Ascending aorta (tissue), 2 donors: ENCODE measurements around the gene VWDE. TPM values are rescaled to one million over a fixed set of nuclear protein-coding genes. Genes with fewer than 3 reads are reported as not detected.
"Not testable (repeated sequence)": the region's sequence is repeated elsewhere in the genome, so short reads cannot be mapped to it uniquely, and the experiment has no call there.

ENCODE experiments used
- DNase-seq, 2 donors: peaks; one replicate each; pipeline ENCODE4 v3.0.0-alpha.2; 2019; ENCODE audit warnings: low spot score in 2 of 2
- H3K27ac ChIP-seq, 2 donors: fragments of 200-600 bp; sonication (generic); one replicate each; pipeline ENCODE4 v1.5.1; 2016 to 2017; ENCODE audit warnings: mild to moderate bottlenecking in 1 of 2
- H3K27me3 ChIP-seq: fragments of 200-600 bp; sonication (generic); one replicate; pipeline ENCODE4 v1.5.1; 2017
- H3K36me3 ChIP-seq, 2 donors: fragments of 200-600 bp; sonication (generic); one replicate each; pipeline ENCODE4 v1.5.1; 2016
- H3K4me1 ChIP-seq, 2 donors: fragments of 200-600 bp; sonication (generic); one replicate each; pipeline ENCODE4 v1.5.1; 2016 to 2017; ENCODE audit warnings: mild to moderate bottlenecking in 1 of 2
- H3K4me3 ChIP-seq, 2 donors: fragments of 200-600 bp; sonication (generic); one replicate each; pipeline ENCODE4 v1.5.1; 2016 to 2017; ENCODE audit warnings: mild to moderate bottlenecking in 1 of 2
- H3K9me3 ChIP-seq, 2 donors: fragments of 200-600 bp; sonication (generic); one replicate each; pipeline ENCODE4 v1.5.1; 2016
- CTCF ChIP-seq, 3 experiments: fragments of 200-600 bp in 2 of 3; fragments of 450-650 bp in 1 of 3; sonication (generic) in 2 of 3; IDR thresholded peaks; one replicate each; pipeline ENCODE4 v1.5.1; 2016 to 2019; ENCODE audit warnings: antibody characterized with exemption in 3 of 3, mild to moderate bottlenecking in 1 of 3, moderate library complexity in 1 of 3
- intact Hi-C: fragments of 100-400 bp; cut with DNase I; formaldehyde crosslinking; loops from one replicate; pipeline ENCODE4 v1.15.1; 2023
- total RNA-seq: library from RNA; depleted of rRNA; stranded (reverse); fragments of >200 nt; gene quantifications from one replicate; pipeline ENCODE4 v1.1.0, GENCODE V29; 2016

Gene VWDE
- total RNA-seq, 1 donor from 2014 or later = not detected

GRCh38 chr7:12397671-12398070, 6.0 kb downstream of the VWDE start:
- Histone ChIP-seq H3K27me3 (no peaks in the 10 kb centered on the region), H3K4me1 (no peaks in the 10 kb centered on the region), H3K36me3 (no peaks in the 10 kb centered on the region), H3K4me3 (no peak overlapping the region), H3K27ac (no peak overlapping the region), H3K9me3 (no peaks in the 10 kb centered on the region)
- no peak for TF ChIP-seq CTCF (IDR thresholded peaks at IDR 0.05)
- no peak for DNase-seq
- intact Hi-C loops = no loop called here

GRCh38 chr7:12396670-12397069, 7.0 kb downstream of the VWDE start:
- H3K27ac ChIP-seq, H3K27me3 ChIP-seq, H3K36me3 ChIP-seq, H3K4me3 ChIP-seq, H3K4me1 ChIP-seq, DNase-seq, H3K9me3 ChIP-seq, intact Hi-C loops: not testable (repeated sequence)

- H3K27me3 ChIP-seq = no peaks in the 10 kb centered on the region
- no peak overlapping the region for H3K27ac ChIP-seq
- H3K36me3 ChIP-seq = no peaks in the 10 kb centered on the region
- DNase-seq = no peak
- no peak for TF ChIP-seq CTCF (IDR thresholded peaks at IDR 0.05)
- H3K9me3 ChIP-seq = no peaks in the 10 kb centered on the region
- no peak overlapping the region for H3K4me3 ChIP-seq
- intact Hi-C loops = no loop called here
- no peaks in the 10 kb centered on the region for H3K4me1 ChIP-seq
Measured at GRCh38 chr7:12391922-12392615, 11.6 kb downstream of the VWDE start.

- H3K4me3 ChIP-seq = no peak overlapping the region
- no peaks in the 10 kb centered on the region for H3K9me3 ChIP-seq
- no peak overlapping the region for H3K27ac ChIP-seq
- no peaks in the 10 kb centered on the region for H3K4me1 ChIP-seq
- no peaks in the 10 kb centered on the region for H3K27me3 ChIP-seq
- intact Hi-C loops = no loop called here
- no peaks in the 10 kb centered on the region for H3K36me3 ChIP-seq
- peak in 1 of 3 experiments; percentile 33 for TF ChIP-seq CTCF (IDR thresholded peaks at IDR 0.05)
- DNase-seq = no peak
Measured at GRCh38 chr7:12389089-12389700, 14.5 kb downstream of the VWDE start.

GRCh38 chr7:12386313-12386740, 17.3 kb downstream of the VWDE start:
- no peak for DNase-seq
- TF ChIP-seq CTCF (IDR thresholded peaks at IDR 0.05) = no peak
- Histone ChIP-seq H3K4me3 (no peak overlapping the region), H3K27ac (no peak overlapping the region), H3K9me3 (no peaks in the 10 kb centered on the region), H3K27me3 (no peaks in the 10 kb centered on the region), H3K36me3 (no peaks in the 10 kb centered on the region), H3K4me1 (no peaks in the 10 kb centered on the region)
- intact Hi-C loops = no loop called here

- H3K4me3 ChIP-seq = no peak overlapping the region
- no peaks in the 10 kb centered on the region for H3K9me3 ChIP-seq
- no peaks in the 10 kb centered on the region for H3K27me3 ChIP-seq
- no peak for DNase-seq
- intact Hi-C loops = no loop called here
- TF ChIP-seq CTCF (IDR thresholded peaks at IDR 0.05) = no peak
- H3K36me3 ChIP-seq = no peaks in the 10 kb centered on the region
- no peak overlapping the region for H3K27ac ChIP-seq
- H3K4me1 ChIP-seq = no peaks in the 10 kb centered on the region
Measured at GRCh38 chr7:12385364-12385786, 18.3 kb downstream of the VWDE start.
